Body of pancreas (tissue), 4 donors: ENCODE measurements around the gene PARP2.

Experiments used
- CTCF ChIP-seq, 7 experiments: fragments of 450-650 bp in 4 of 7; fragments of 200-600 bp in 3 of 7; sonication (generic) in 3 of 7; IDR thresholded peaks; one replicate each; pipeline ENCODE4 v1.5.1; 2016 to 2019; ENCODE audit warnings: antibody characterized with exemption in 7 of 7
- POLR2A ChIP-seq, 3 donors: fragments of 450-650 bp; IDR thresholded peaks; one replicate each; pipeline ENCODE4 v1.6.1; 2016; ENCODE audit warnings: antibody characterized with exemption in 3 of 3, mild to moderate bottlenecking in 2 of 3

- TF ChIP-seq CTCF (IDR thresholded peaks at IDR 0.05) (no peak), POLR2A (IDR thresholded peaks at IDR 0.05) (no peak)
Measured at GRCh38 chr14:20391505-20391904, 48.1 kb downstream of the PARP2 start.
